H9 (cell line): ENCODE measurements around the gene CDK5. TPM values are rescaled to one million over a fixed set of nuclear protein-coding genes. Genes with fewer than 3 reads are reported as not detected.

ENCODE experiments used
- DNase-seq: peaks from one replicate; pipeline ENCODE4 v3.0.0-alpha.2; 2017
- H2AFZ ChIP-seq: one replicate; pipeline ENCODE4 v1.6.1; 2013; ENCODE audit warnings: mild to moderate bottlenecking, low read length, control low read depth, moderate library complexity
- H2AK5ac ChIP-seq: 2 replicates; pipeline ENCODE4 v1.6.1; 2013; ENCODE audit warnings: low read length, control low read depth, mixed read lengths; ENCODE audit not compliant: insufficient read length
- H2BK120ac ChIP-seq: one replicate; pipeline ENCODE4 v1.6.1; 2013; ENCODE audit warnings: low read depth, mild to moderate bottlenecking, low read length, control low read depth, inconsistent platforms; ENCODE audit not compliant: poor library complexity, severe bottlenecking
- H2BK12ac ChIP-seq: 2 replicates; pipeline ENCODE4 v1.6.1; 2013; ENCODE audit warnings: low read length, control low read depth, mixed read lengths, low read depth; ENCODE audit not compliant: insufficient read length
- H2BK15ac ChIP-seq: 2 replicates; pipeline ENCODE4 v1.6.1; 2013; ENCODE audit warnings: low read depth, low read length, control low read depth
- H2BK20ac ChIP-seq: one replicate; pipeline ENCODE4 v1.6.1; 2013; ENCODE audit warnings: low read depth, mild to moderate bottlenecking, low read length, control low read depth, inconsistent platforms; ENCODE audit not compliant: poor library complexity, severe bottlenecking
- H2BK5ac ChIP-seq: 2 replicates; pipeline ENCODE4 v1.6.1; 2013; ENCODE audit warnings: low read length, control low read depth, mixed read lengths; ENCODE audit not compliant: insufficient read length
- H3K14ac ChIP-seq: 2 replicates; pipeline ENCODE4 v1.6.1; 2013; ENCODE audit warnings: low read length, control low read depth; ENCODE audit not compliant: insufficient read depth
- H3K18ac ChIP-seq: 2 replicates; pipeline ENCODE4 v1.6.1; 2013; ENCODE audit warnings: low read depth, mild to moderate bottlenecking, mixed read lengths, low read length, control low read depth; ENCODE audit not compliant: insufficient read length
- H3K23ac ChIP-seq: 2 replicates; pipeline ENCODE4 v1.6.1; 2013; ENCODE audit warnings: low read length, control low read depth, mixed read lengths, low read depth; ENCODE audit not compliant: insufficient read length
- H3K23me2 ChIP-seq: 2 replicates; pipeline ENCODE4 v1.6.1; 2013; ENCODE audit warnings: low read depth, mild to moderate bottlenecking, mixed read lengths, low read length, control low read depth; ENCODE audit not compliant: insufficient read length, poor library complexity, severe bottlenecking
- H3K27ac ChIP-seq: 2 replicates; pipeline ENCODE4 v1.5.1; 2013; ENCODE audit warnings: low read length, control low read depth, mixed read lengths, low read depth; ENCODE audit not compliant: insufficient read length
- H3K27me3 ChIP-seq: 2 replicates; pipeline ENCODE4 v1.6.1; 2013; ENCODE audit warnings: low read length, control low read depth, inconsistent platforms; ENCODE audit not compliant: insufficient read depth
- H3K4ac ChIP-seq: 2 replicates; pipeline ENCODE4 v1.6.1; 2013; ENCODE audit warnings: low read depth, mild to moderate bottlenecking, control low read depth, inconsistent platforms, low read length, moderate library complexity
- H3K4me1 ChIP-seq: 2 replicates; pipeline ENCODE4 v1.6.1; 2013; ENCODE audit warnings: low read length, control low read depth, inconsistent platforms; ENCODE audit not compliant: insufficient read depth
- H3K4me2 ChIP-seq: 2 replicates; pipeline ENCODE4 v1.6.1; 2013; ENCODE audit warnings: low read length, control low read depth, mixed read lengths; ENCODE audit not compliant: insufficient read length, insufficient read depth
- H3K56ac ChIP-seq: 2 replicates; pipeline ENCODE4 v1.6.1; 2013; ENCODE audit warnings: low read depth, mild to moderate bottlenecking, mixed read lengths, low read length, control low read depth; ENCODE audit not compliant: insufficient read length
- H3K79me1 ChIP-seq: 2 replicates; pipeline ENCODE4 v1.6.1; 2013; ENCODE audit warnings: low read depth, mild to moderate bottlenecking, moderate library complexity, low read length, control low read depth, inconsistent platforms; ENCODE audit not compliant: insufficient read depth, poor library complexity, severe bottlenecking
- H3K79me2 ChIP-seq: 2 replicates; pipeline ENCODE4 v1.6.1; 2013; ENCODE audit warnings: low read length, control low read depth, inconsistent platforms; ENCODE audit not compliant: insufficient read depth
- H3K9ac ChIP-seq: 2 replicates; pipeline ENCODE4 v1.6.1; 2013; ENCODE audit warnings: low read length, control low read depth, mixed read lengths; ENCODE audit not compliant: insufficient read length; ENCODE audit errors: extremely low read depth
- H3K9me3 ChIP-seq: one replicate; pipeline ENCODE4 v1.6.1; 2013; ENCODE audit warnings: low read depth, low read length, inconsistent platforms; ENCODE audit not compliant: control insufficient read depth
- H3T11ph ChIP-seq: one replicate; pipeline ENCODE4 v1.6.1; 2013; ENCODE audit warnings: mild to moderate bottlenecking, low read length, control low read depth, inconsistent platforms
- H4K20me1 ChIP-seq: one replicate; pipeline ENCODE4 v1.6.1; 2013; ENCODE audit not compliant: control insufficient read depth, insufficient read length, insufficient read depth
- H4K5ac ChIP-seq: 2 replicates; pipeline ENCODE4 v1.6.1; 2013; ENCODE audit warnings: low read depth, mild to moderate bottlenecking, mixed read lengths, low read length, control low read depth; ENCODE audit not compliant: insufficient read length
- H4K8ac ChIP-seq: replicated peaks from 2 replicates; pipeline ENCODE4 v1.6.1; 2013; ENCODE audit warnings: low read length, control low read depth, mixed read lengths, low read depth; ENCODE audit not compliant: insufficient read length
- H4K91ac ChIP-seq: 2 replicates; pipeline ENCODE4 v1.6.1; 2013; ENCODE audit warnings: low read depth, mild to moderate bottlenecking, moderate library complexity, mixed read lengths, low read length, control low read depth; ENCODE audit not compliant: insufficient read length
- H3K27ac Mint-ChIP-seq, 3 experiments: 2 replicates in 2 of 3; 3 replicates in 1 of 3; pipeline ENCODE4 v1.8.0; 2020 to 2021; ENCODE audit warnings: mixed read lengths in 3 of 3, mild to moderate bottlenecking in 1 of 3, moderate library complexity in 1 of 3
- H3K27me3 Mint-ChIP-seq: 2 replicates; pipeline ENCODE4 v1.8.0; 2021; ENCODE audit warnings: low read depth, mild to moderate bottlenecking, moderate library complexity, mixed read lengths
- H3K36me3 Mint-ChIP-seq, 3 experiments: 2 replicates in 2 of 3; 3 replicates in 1 of 3; pipeline ENCODE4 v1.8.0; 2020 to 2021; ENCODE audit warnings: low read depth in 3 of 3, mixed read lengths in 3 of 3; ENCODE audit not compliant: insufficient read depth in 1 of 3
- H3K4me1 Mint-ChIP-seq, 2 experiments: 2 replicates each; pipeline ENCODE4 v1.8.0; 2020; ENCODE audit warnings: mixed read lengths in 2 of 2
- H3K4me3 Mint-ChIP-seq, 2 experiments: 2 replicates in 1 of 2; 3 replicates in 1 of 2; pipeline ENCODE4 v1.8.0; 2020 to 2021; ENCODE audit warnings: mild to moderate bottlenecking in 2 of 2, mixed read lengths in 2 of 2, moderate library complexity in 1 of 2
- H3K9me3 Mint-ChIP-seq, 2 experiments: 2 replicates in 1 of 2; 3 replicates in 1 of 2; pipeline ENCODE4 v1.8.0; 2020; ENCODE audit warnings: mild to moderate bottlenecking in 2 of 2, mixed read lengths in 2 of 2, moderate library complexity in 1 of 2
- CTCF ChIP-seq: fragments of 200-600 bp; sonication (generic); conservative IDR thresholded peaks from 3 replicates; pipeline ENCODE4 v1.8.0; 2021; ENCODE audit warnings: antibody characterized with exemption, mild to moderate bottlenecking
- WGBS: extraction: QIAGEN DNeasy Blood & Tissue Kit; methylation state at CpG from one replicate; pipeline ENCODE4 v1.1.7; 2013; ENCODE audit warnings: missing lambda C conversion rate, low lambda C conversion rate, mixed read lengths; ENCODE audit not compliant: insufficient read length; ENCODE audit errors: extremely low coverage; 5-methylcytosine and 5-hydroxymethylcytosine counted together
- total RNA-seq: library from RNA; stranded (reverse); gene quantifications from 2 replicates; pipeline ENCODE4 v1.2.1, GENCODE V29; 2021

Gene CDK5
- total RNA-seq, 1 experiment from 2014 or later: 19.9 TPM

GRCh38 chr7:151074817-151075661, 17.3 kb upstream of the CDK5 start:
- Histone ChIP-seq H2BK20ac (no peak overlapping the region), H3K4me1 (no peaks in the 10 kb centered on the region), H4K91ac (no peak overlapping the region), H3T11ph (no peak overlapping the region), H3K4ac (no peak overlapping the region), H3K23ac (no peak overlapping the region), H2BK12ac (no peak overlapping the region), H2BK15ac (no peak overlapping the region), H4K5ac (no peak overlapping the region), H3K79me2 (no peaks in the 10 kb centered on the region; the same call in 1 of the 2 replicates), H3K14ac (no peak overlapping the region), H3K9ac (no peak overlapping the region), H4K20me1 (no peaks in the 10 kb centered on the region), H3K56ac (no peak overlapping the region), H2AK5ac (no peak overlapping the region), H3K79me1 (no peaks in the 10 kb centered on the region), H3K23me2 (no peaks in the 10 kb centered on the region), H3K27ac (no peak overlapping the region), H3K4me2 (no peak overlapping the region), H4K8ac (no peak overlapping the region), H3K18ac (no peak overlapping the region), H2AFZ (no peak overlapping the region), H2BK5ac (no peak overlapping the region), H2BK120ac (no peak overlapping the region), H3K9me3 (no peaks in the 10 kb centered on the region), H3K27me3 (no peaks in the 10 kb centered on the region)
- TF ChIP-seq CTCF: no peak
- Mint-ChIP-seq H3K9me3 (no peaks in the 10 kb centered on the region), H3K4me1 (peaks cover 24 to 30% of the 10 kb centered on the region in 2 experiments), H3K27me3 (peaks cover 1% of the 10 kb centered on the region; the same call in 1 of the 2 replicates), H3K36me3 (peaks cover 26 to 52% (median 50%) of the 10 kb centered on the region in 3 experiments), H3K27ac (no peak overlapping the region), H3K4me3 (no peak overlapping the region)
- no peak for DNase-seq
- WGBS: no CpG with 5 or more reads among the region's 26 CpGs
